Measurements from ENCODE around the gene RNF224.
A peak's percentile ranks its signal among the peaks of the same experiment; 100 is the strongest.
"Not testable (repeated sequence)": the region's sequence is repeated elsewhere in the genome, so short reads cannot be mapped to it uniquely, and the experiment has no call there.

RNF224 gene

GRCh38 chr9:137242269-137243203, 15.2 kb downstream of the RNF224 start:
- Histone ChIP-seq H3K9ac (peak overlapping the region; percentile 62; the same call in 1 of the 2 replicates), H3K4me1 (ENCODE audit: low read depth, poor library complexity, severe bottlenecking) (peaks cover 20% of the 10 kb centered on the region), H4K20me1 (ENCODE audit: insufficient read depth) (peaks cover 12% of the 10 kb centered on the region; the same call in 1 of the 2 replicates), H3K27ac (no peak overlapping the region; the same call in 1 of the 2 replicates), H3K27me3 (ENCODE audit: insufficient read depth, low read depth) (no peaks in the 10 kb centered on the region), H3K4me3 (IDR thresholded peaks at IDR 0.05; ENCODE audit: insufficient read depth, low read depth, low read length) (no peak overlapping the region), H3K36me3 (ENCODE audit: insufficient read depth) (peaks cover 7% of the 10 kb centered on the region; the same call in 1 of the 2 replicates), H2AFZ (ENCODE audit: low read depth) (no peak overlapping the region), H3K79me2 (ENCODE audit: insufficient read depth, low read depth) (peaks cover 17% of the 10 kb centered on the region), H3K4me2 (peak overlapping the region; percentile 76)
- TF ChIP-seq CTCF (conservative IDR thresholded peaks at IDR 0.05; ENCODE audit: low read depth, low read length): no peak

GRCh38 chr9:137243266-137243625, 15.9 kb downstream of the RNF224 start:
- not testable (repeated sequence) for H3K4me2 ChIP-seq; H3K36me3 ChIP-seq (ENCODE audit: insufficient read depth); H3K27ac ChIP-seq; H3K9ac ChIP-seq; H3K27me3 ChIP-seq (ENCODE audit: insufficient read depth, low read depth); H2AFZ ChIP-seq (ENCODE audit: low read depth); H3K4me3 ChIP-seq (IDR thresholded peaks at IDR 0.05; ENCODE audit: insufficient read depth, low read depth, low read length)
- H3K4me1 ChIP-seq (ENCODE audit: low read depth, poor library complexity, severe bottlenecking): peaks cover 20% of the 10 kb centered on the region
- peaks cover 17% of the 10 kb centered on the region for H3K79me2 ChIP-seq (ENCODE audit: insufficient read depth, low read depth)
- H4K20me1 ChIP-seq (ENCODE audit: insufficient read depth): peaks cover 12% of the 10 kb centered on the region; the same call in 1 of the 2 replicates

- TF ChIP-seq CTCF (conservative IDR thresholded peaks at IDR 0.05; ENCODE audit: low read depth, low read length): no peak
- peaks cover 17% of the 10 kb centered on the region for H3K79me2 ChIP-seq (ENCODE audit: insufficient read depth, low read depth)
- H3K9ac ChIP-seq: no peak overlapping the region
- H3K4me3 ChIP-seq (IDR thresholded peaks at IDR 0.05; ENCODE audit: insufficient read depth, low read depth, low read length): no peak overlapping the region
- H3K27ac ChIP-seq: no peak overlapping the region
- H3K4me1 ChIP-seq (ENCODE audit: low read depth, poor library complexity, severe bottlenecking): peaks cover 19% of the 10 kb centered on the region
- H3K27me3 ChIP-seq (ENCODE audit: insufficient read depth, low read depth): no peaks in the 10 kb centered on the region
- H4K20me1 ChIP-seq (ENCODE audit: insufficient read depth): peaks cover 12% of the 10 kb centered on the region; the same call in 1 of the 2 replicates
- H2AFZ ChIP-seq (ENCODE audit: low read depth): no peak overlapping the region
- H3K36me3 ChIP-seq (ENCODE audit: insufficient read depth): peaks cover 7% of the 10 kb centered on the region; the same call in 1 of the 2 replicates
- H3K4me2 ChIP-seq: no peak overlapping the region
Observed at GRCh38 chr9:137243626-137244485, 16.6 kb downstream of the RNF224 start.

GRCh38 chr9:137244486-137245449, 17.5 kb downstream of the RNF224 start:
- Histone ChIP-seq H3K4me2 (no peak overlapping the region), H3K27ac (no peak overlapping the region), H3K79me2 (ENCODE audit: insufficient read depth, low read depth) (peaks cover 17% of the 10 kb centered on the region), H2AFZ (ENCODE audit: low read depth) (no peak overlapping the region), H4K20me1 (ENCODE audit: insufficient read depth) (peaks cover 12% of the 10 kb centered on the region; the same call in 1 of the 2 replicates), H3K9ac (no peak overlapping the region), H3K4me3 (IDR thresholded peaks at IDR 0.05; ENCODE audit: insufficient read depth, low read depth, low read length) (no peak overlapping the region), H3K4me1 (ENCODE audit: low read depth, poor library complexity, severe bottlenecking) (peaks cover 10% of the 10 kb centered on the region), H3K36me3 (ENCODE audit: insufficient read depth) (peaks cover 7% of the 10 kb centered on the region; the same call in 1 of the 2 replicates), H3K27me3 (ENCODE audit: insufficient read depth, low read depth) (no peaks in the 10 kb centered on the region)
- TF ChIP-seq CTCF (conservative IDR thresholded peaks at IDR 0.05; ENCODE audit: low read depth, low read length): no peak

Data from KMS-11 (cell line).